ENCODE results near the gene CYBA.

GRCh38 chr16:88667461-88667860 lies 16.6 kb upstream of the CYBA start:
- TF ChIP-seq CTCF (IDR thresholded peaks at IDR 0.05; ENCODE audit: poor library complexity, severe bottlenecking) (no peak), POLR2AphosphoS5 (IDR thresholded peaks at IDR 0.05) (no peak), EP300 (conservative IDR thresholded peaks at IDR 0.05; ENCODE audit: poor library complexity, severe bottlenecking) (no peak), RAD21 (conservative IDR thresholded peaks at IDR 0.05) (no peak), MXI1 (conservative IDR thresholded peaks at IDR 0.05; ENCODE audit: poor library complexity, severe bottlenecking) (no peak), TAF1 (IDR thresholded peaks at IDR 0.05; ENCODE audit: low read depth) (no peak), EZH2 (IDR thresholded peaks at IDR 0.05; ENCODE audit: borderline replicate concordance, insufficient read depth, low read length, poor library complexity, severe bottlenecking) (no peak), SMC3 (conservative IDR thresholded peaks at IDR 0.05; ENCODE audit: poor library complexity) (no peak)
